T1000 (cell line): ENCODE results near the gene SMAP1.

Experiments used
- DNase-seq: peaks from one replicate; lab custom pipeline; 2025; ENCODE audit warnings: mixed read lengths; lab: John Stamatoyannopoulos, UW

Gene SMAP1

GRCh38 chr6:70900047-70900446 is 232.4 kb downstream of the SMAP1 start:
- DNase-seq: no peak

DNA sequence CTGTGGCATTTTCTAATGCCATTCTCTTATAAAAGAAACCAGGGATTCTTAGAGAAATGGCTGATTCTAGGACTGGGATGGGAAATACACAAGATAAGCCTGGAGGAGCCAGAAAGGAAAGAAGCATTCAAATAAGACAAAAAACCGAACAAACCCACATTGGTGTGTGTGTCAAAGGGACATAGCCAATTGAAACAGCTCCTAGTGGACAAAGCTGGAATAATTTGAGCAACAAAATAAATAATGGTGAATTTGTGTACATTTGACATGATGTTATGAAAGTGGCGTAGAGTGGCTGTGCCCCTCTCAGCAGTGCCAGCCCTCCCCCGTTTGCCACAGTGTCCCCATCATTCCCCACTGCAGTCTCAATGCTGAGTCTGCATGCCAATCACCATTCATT is 233.6 kb downstream of the SMAP1 start:
- DNase-seq: no peak

- no peak for DNase-seq
Observed at GRCh38 chr6:70903665-70904452, 236.2 kb downstream of the SMAP1 start.

DNA sequence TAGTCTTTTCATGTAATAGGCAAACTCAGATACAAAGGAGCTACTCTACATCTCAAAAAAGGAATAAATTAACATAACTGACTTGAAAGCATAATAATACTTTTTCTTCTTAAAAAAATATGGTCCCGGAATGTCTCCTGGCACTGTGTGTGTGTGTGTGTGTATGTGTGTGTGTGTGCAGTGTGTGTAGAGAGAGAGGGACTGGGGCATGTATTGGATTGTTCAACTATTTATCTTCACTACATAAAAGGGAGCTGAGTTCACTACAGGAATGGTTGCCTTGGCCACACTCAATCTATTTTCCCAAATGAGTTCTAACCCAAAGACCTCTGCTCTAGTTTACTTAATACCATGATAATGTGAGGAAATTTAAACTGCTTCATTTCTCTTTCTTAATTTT is 238.1 kb downstream of the SMAP1 start:
- no peak for DNase-seq
